ENCODE measurements around the gene RAP1GDS1. TPM values are rescaled to one million over a fixed set of nuclear protein-coding genes. Genes with fewer than 3 reads are reported as not detected.
"Not testable (repeated sequence)": the region's sequence is repeated elsewhere in the genome, so short reads cannot be mapped to it uniquely, and the experiment has no call there.

Gene RAP1GDS1
- total RNA-seq, 1 donor = 44.4 TPM

- not testable (repeated sequence) for H3K4me1 ChIP-seq (ENCODE audit: insufficient read depth, low read length); H3K4me3 ChIP-seq (ENCODE audit: low read length); H3K27me3 ChIP-seq (ENCODE audit: insufficient read depth, low read length); H3K9me3 ChIP-seq (ENCODE audit: low read depth, low read length)
Measured at GRCh38 chr4:98420151-98420550, 159.0 kb downstream of the RAP1GDS1 start.

- Histone ChIP-seq H3K27me3 (ENCODE audit: insufficient read depth, low read length) (no peaks in the 10 kb centered on the region), H3K9me3 (ENCODE audit: low read depth, low read length) (no peaks in the 10 kb centered on the region), H3K4me3 (ENCODE audit: low read length) (no peak overlapping the region), H3K4me1 (ENCODE audit: insufficient read depth, low read length) (no peaks in the 10 kb centered on the region)
Measured at GRCh38 chr4:98421111-98421510, 159.9 kb downstream of the RAP1GDS1 start.

DNA sequence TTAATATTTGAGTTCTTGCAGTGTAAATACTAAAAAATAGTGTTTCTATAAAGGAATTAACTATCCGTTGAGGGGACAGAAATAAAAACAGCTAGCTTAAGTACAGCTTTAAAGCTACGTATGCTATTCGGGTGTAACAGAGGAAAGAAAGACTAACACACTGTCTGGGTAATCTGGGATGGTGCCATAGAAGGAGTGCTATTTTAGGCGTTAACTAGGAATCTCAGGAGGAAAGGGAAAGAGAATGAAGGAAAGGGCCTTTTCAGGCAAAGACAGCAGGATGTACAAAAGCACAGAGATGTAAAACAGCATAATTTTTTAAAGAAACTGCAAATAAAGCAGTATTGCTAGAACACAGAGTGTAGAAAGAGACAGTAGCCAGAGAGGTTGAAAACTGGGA, 161.8 kb downstream of the RAP1GDS1 start:
- H3K27me3 ChIP-seq (ENCODE audit: insufficient read depth, low read length) = no peaks in the 10 kb centered on the region
- no peaks in the 10 kb centered on the region for H3K9me3 ChIP-seq (ENCODE audit: low read depth, low read length)
- no peak overlapping the region for H3K4me3 ChIP-seq (ENCODE audit: low read length)
- H3K4me1 ChIP-seq (ENCODE audit: insufficient read depth, low read length) = no peaks in the 10 kb centered on the region

DNA sequence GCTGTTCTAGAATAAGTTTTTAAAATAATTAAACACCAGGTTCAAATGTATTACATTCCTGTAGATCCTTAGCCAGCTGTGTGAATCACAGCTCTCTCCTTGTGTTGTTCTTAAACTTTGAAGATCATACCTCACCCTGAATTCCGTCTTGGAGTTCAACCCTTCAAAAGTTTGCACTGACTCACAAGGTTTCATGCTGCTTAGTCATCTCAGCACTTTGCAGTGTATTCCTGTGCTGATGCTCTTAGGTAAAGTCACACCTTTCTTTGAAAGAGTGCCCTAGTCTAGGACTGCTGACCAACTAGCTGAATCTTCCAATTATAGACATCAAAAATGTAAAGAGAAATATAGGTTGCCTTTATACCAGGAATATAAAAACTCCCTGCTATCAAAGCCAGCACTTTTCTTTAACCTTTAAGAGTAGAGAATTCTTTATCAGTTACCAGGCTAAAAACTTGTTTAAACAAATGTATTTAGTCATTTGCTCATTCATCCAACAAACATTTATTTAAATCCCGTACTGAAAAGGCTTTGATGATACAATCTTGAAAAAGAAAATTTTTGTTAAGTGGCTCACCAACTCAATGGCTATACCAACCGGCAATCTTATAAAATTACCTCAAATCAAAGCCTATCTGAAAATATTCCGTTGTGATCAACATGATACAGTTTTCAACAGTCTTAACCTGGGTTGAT, 169.7 kb downstream of the RAP1GDS1 start:
- no peaks in the 10 kb centered on the region for H3K9me3 ChIP-seq (ENCODE audit: low read depth, low read length)
- H3K4me1 ChIP-seq (ENCODE audit: insufficient read depth, low read length) = no peaks in the 10 kb centered on the region
- no peak overlapping the region for H3K4me3 ChIP-seq (ENCODE audit: low read length)

GRCh38 chr4:98433691-98434090, 172.5 kb downstream of the RAP1GDS1 start:
- Histone ChIP-seq H3K4me1 (ENCODE audit: insufficient read depth, low read length) (no peaks in the 10 kb centered on the region), H3K9me3 (ENCODE audit: low read depth, low read length) (no peaks in the 10 kb centered on the region), H3K27me3 (ENCODE audit: insufficient read depth, low read length) (no peaks in the 10 kb centered on the region), H3K4me3 (ENCODE audit: low read length) (no peak overlapping the region)

More for the DNA sequence above, 169.7 kb downstream of the RAP1GDS1 start:
- no peaks in the 10 kb centered on the region for H3K27me3 ChIP-seq (ENCODE audit: insufficient read depth, low read length)

DNA sequence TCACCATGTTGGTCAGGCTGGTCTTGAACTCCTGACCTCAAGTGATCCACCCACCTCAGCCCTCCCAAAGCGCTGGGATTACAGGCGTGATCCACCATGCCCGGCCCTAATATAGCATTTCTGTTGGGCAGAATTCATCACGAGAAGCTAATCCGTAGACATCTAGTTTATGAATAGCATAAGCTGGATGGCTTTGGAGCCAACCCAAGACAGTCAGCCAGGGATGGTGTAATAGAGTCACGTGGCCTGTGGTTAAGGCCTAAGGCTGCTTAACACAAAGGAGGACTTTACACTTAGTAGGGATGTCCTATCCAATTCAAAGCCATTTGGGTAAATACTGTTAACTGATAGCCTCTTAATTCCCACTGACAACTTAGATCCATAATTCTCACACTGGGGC, 173.6 kb downstream of the RAP1GDS1 start:
- Histone ChIP-seq H3K4me3 (ENCODE audit: low read length) (no peak overlapping the region), H3K9me3 (ENCODE audit: low read depth, low read length) (no peaks in the 10 kb centered on the region), H3K4me1 (ENCODE audit: insufficient read depth, low read length) (no peaks in the 10 kb centered on the region), H3K27me3 (ENCODE audit: insufficient read depth, low read length) (no peaks in the 10 kb centered on the region)

GRCh38 chr4:98444371-98444770, 183.2 kb downstream of the RAP1GDS1 start:
- Histone ChIP-seq H3K27me3 (ENCODE audit: insufficient read depth, low read length) (no peaks in the 10 kb centered on the region), H3K9me3 (ENCODE audit: low read depth, low read length) (no peaks in the 10 kb centered on the region), H3K4me1 (ENCODE audit: insufficient read depth, low read length) (peaks cover 39% of the 10 kb centered on the region), H3K4me3 (ENCODE audit: low read length) (no peak overlapping the region)

DNA sequence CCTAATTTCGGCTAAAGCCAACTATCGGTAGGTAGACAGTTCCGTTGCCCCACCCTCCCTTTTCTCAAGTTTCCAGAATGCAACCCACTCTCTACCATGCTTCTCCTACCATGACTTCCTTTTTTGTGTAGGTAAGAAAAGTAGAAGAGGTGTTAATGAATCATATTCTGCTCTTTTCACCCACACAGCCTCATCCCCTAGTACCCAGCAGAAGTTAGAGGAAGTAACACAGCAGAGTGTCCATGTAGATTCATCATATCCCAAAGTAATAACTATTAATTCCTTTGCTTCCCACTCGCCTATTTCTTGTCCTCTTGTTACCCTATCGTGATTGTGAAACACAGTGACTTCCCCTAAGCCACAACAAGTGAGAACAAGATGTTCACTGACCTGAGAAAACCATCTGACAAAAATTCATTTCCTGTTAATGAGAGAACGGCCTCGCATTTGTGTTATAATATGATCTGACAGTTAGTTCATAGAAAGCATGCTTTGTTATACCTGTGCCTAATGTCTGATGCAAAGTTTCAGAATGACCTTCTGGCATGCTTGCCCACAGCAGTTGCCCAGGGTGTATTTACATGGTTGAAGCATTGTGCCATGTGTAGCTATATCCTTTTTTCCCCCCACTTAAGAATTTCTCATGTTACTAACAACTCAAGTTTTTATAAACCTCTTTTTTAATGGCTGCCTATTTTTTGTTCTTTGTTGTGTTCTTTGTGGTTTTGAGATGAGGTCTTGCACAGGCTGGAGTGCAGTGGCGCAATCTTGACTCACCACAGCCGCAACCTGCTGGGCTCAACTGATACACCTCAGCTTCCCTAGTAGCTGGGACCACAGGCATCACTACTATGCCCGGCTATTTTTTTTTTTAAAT, 185.6 kb downstream of the RAP1GDS1 start:
- Histone ChIP-seq H3K27me3 (ENCODE audit: insufficient read depth, low read length) (no peaks in the 10 kb centered on the region), H3K4me1 (ENCODE audit: insufficient read depth, low read length) (peaks cover 40% of the 10 kb centered on the region), H3K4me3 (ENCODE audit: low read length) (no peak overlapping the region), H3K9me3 (ENCODE audit: low read depth, low read length) (no peaks in the 10 kb centered on the region)

DNA sequence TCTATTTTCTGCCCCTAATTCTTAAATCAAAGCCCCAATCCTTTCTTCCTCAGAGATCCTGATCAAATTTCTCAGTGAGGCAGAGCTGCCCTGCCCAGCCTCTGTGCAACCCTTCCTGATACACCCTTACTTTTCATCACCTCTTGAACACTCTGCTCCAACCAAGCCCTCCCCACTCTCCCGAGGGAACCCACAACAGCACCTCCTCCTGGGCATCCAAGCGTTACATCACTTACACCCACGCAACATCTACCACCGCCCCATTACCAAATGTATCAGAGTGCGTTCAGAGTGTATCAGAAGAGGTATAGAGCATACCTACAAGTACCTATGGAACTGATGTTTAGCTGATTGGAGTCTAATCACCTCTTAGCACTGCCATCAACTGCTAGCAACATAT, 186.5 kb downstream of the RAP1GDS1 start:
- Histone ChIP-seq H3K4me1 (ENCODE audit: insufficient read depth, low read length) (peaks cover 40% of the 10 kb centered on the region), H3K27me3 (ENCODE audit: insufficient read depth, low read length) (no peaks in the 10 kb centered on the region), H3K4me3 (ENCODE audit: low read length) (no peak overlapping the region), H3K9me3 (ENCODE audit: low read depth, low read length) (no peaks in the 10 kb centered on the region)

GRCh38 chr4:98448908-98449307, 187.7 kb downstream of the RAP1GDS1 start:
- no peak overlapping the region for H3K4me3 ChIP-seq (ENCODE audit: low read length)
- H3K27me3 ChIP-seq (ENCODE audit: insufficient read depth, low read length) = no peaks in the 10 kb centered on the region
- H3K9me3 ChIP-seq (ENCODE audit: low read depth, low read length) = no peaks in the 10 kb centered on the region

GRCh38 chr4:98452091-98452490, 190.9 kb downstream of the RAP1GDS1 start:
- Histone ChIP-seq H3K9me3 (ENCODE audit: low read depth, low read length) (no peaks in the 10 kb centered on the region), H3K4me1 (ENCODE audit: insufficient read depth, low read length) (peaks cover 24% of the 10 kb centered on the region), H3K27me3 (ENCODE audit: insufficient read depth, low read length) (no peaks in the 10 kb centered on the region), H3K4me3 (ENCODE audit: low read length) (no peak overlapping the region)

More at GRCh38 chr4:98448908-98449307, 187.7 kb downstream of the RAP1GDS1 start:
- peaks cover 40% of the 10 kb centered on the region for H3K4me1 ChIP-seq (ENCODE audit: insufficient read depth, low read length)

GRCh38 chr4:98457422-98457821, 196.2 kb downstream of the RAP1GDS1 start:
- not testable (repeated sequence) for H3K27me3 ChIP-seq (ENCODE audit: insufficient read depth, low read length); H3K9me3 ChIP-seq (ENCODE audit: low read depth, low read length); H3K4me3 ChIP-seq (ENCODE audit: low read length); H3K4me1 ChIP-seq (ENCODE audit: insufficient read depth, low read length)

GRCh38 chr4:98461121-98461865, 200.1 kb downstream of the RAP1GDS1 start:
- H3K9me3 ChIP-seq (ENCODE audit: low read depth, low read length); H3K27me3 ChIP-seq (ENCODE audit: insufficient read depth, low read length): not testable (repeated sequence)

GRCh38 chr4:98462487-98462886, 201.3 kb downstream of the RAP1GDS1 start:
- H3K27me3 ChIP-seq (ENCODE audit: insufficient read depth, low read length) = no peaks in the 10 kb centered on the region
- no peak overlapping the region for H3K4me3 ChIP-seq (ENCODE audit: low read length)
- peaks cover 2% of the 10 kb centered on the region for H3K4me1 ChIP-seq (ENCODE audit: insufficient read depth, low read length)
- no peaks in the 10 kb centered on the region for H3K9me3 ChIP-seq (ENCODE audit: low read depth, low read length)

More at GRCh38 chr4:98461121-98461865, 200.1 kb downstream of the RAP1GDS1 start:
- not testable (repeated sequence) for H3K4me1 ChIP-seq (ENCODE audit: insufficient read depth, low read length); H3K4me3 ChIP-seq (ENCODE audit: low read length)

Data from mononuclear cell (primary cell).